Adipose tissue (tissue), 3 donors: Measurements from ENCODE around the gene MYCBP2. TPM values are rescaled to one million over a fixed set of nuclear protein-coding genes. Genes with fewer than 3 reads are reported as not detected.
"Not testable (repeated sequence)": the region's sequence is repeated elsewhere in the genome, so short reads cannot be mapped to it uniquely, and the experiment has no call there.

Experiments used
- H3K27ac ChIP-seq: one replicate; pipeline ENCODE4 v1.5.1; 2013; ENCODE audit warnings: low read depth, low read length
- WGBS, 3 donors: extraction: QIAGEN DNeasy Blood & Tissue Kit; methylation state at CpG; one replicate each; pipeline ENCODE4 v1.1.7; 2013; 5-methylcytosine and 5-hydroxymethylcytosine counted together
- polyA plus RNA-seq, 3 donors: library from polyadenylated mRNA; stranded (reverse); fragments of 200-250 nt; gene quantifications; one replicate each; pipeline ENCODE4 v1.2.3, GENCODE V29; 2013
- donor health status: healthy with polysubstance abuse.
- donor health status: Bipolar disorder and iron deficiency.
- donor health status: healthy.

The MYCBP2 gene
- polyA plus RNA-seq, 3 donors = 23.4 to 130 (median 56.5) TPM

- 45 to 73% (median 62%) methylated on average over 2 of the region's 2 CpGs for WGBS, 3 donors
- H3K27ac ChIP-seq = no peak overlapping the region
Measured at GRCh38 chr13:77345150-77345780, 18.4 kb upstream of the MYCBP2 start.

- 88 to 97% (median 93%) methylated on average over 4 of the region's 4 CpGs for WGBS, 3 donors
- no peak overlapping the region for H3K27ac ChIP-seq
Measured at GRCh38 chr13:77343841-77344240, 16.9 kb upstream of the MYCBP2 start.

DNA sequence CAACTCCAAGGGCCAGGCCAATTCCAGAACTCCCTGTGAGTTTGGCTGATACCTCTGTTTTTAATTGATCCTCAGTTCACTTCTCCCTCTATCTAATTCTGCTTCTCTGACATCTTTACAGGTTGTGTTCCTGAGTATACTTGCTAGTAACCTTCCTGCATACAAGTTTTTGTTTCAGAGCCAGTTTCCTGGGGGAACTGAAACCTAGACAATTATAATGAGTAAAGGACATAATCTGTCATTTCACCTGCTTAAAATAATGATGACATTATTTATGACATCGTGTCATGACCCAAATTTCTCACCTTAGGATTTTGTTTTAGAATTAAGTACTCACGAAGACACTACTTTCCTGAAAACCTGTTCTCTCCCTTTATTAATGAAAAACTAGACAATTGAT lies 12.5 kb upstream of the MYCBP2 start:
- 68 to 85% (median 76%) methylated on average over 2 of the region's 2 CpGs for WGBS, 3 donors
- H3K27ac ChIP-seq = no peak overlapping the region

GRCh38 chr13:77338961-77339401 lies 12.1 kb upstream of the MYCBP2 start:
- 43 to 63% (median 48%) methylated on average over 6 of the region's 6 CpGs for WGBS, 3 donors
- no peak overlapping the region for H3K27ac ChIP-seq

DNA sequence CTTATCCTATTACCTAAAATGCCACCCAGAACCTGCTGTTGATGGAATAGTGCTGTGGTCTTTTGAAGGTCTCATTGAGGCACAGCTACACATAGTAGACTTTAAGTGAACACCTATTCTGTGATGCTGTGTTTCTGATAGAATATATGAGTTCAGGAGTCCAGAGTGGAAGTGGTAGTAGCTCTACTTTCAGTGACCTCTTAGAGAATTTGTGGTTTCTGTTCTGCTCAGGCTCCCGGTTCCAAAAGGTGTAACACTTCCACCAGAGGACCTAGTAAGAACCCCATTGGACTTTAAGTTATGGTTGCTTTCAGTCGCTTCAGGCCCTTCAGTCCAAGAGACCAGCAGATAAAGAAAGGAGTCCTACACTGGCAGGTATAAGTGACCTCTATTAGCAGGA lies 11.4 kb upstream of the MYCBP2 start:
- 78 to 82% (median 79%) methylated on average over 2 of the region's 2 CpGs for WGBS, 3 donors
- no peak overlapping the region for H3K27ac ChIP-seq

DNA sequence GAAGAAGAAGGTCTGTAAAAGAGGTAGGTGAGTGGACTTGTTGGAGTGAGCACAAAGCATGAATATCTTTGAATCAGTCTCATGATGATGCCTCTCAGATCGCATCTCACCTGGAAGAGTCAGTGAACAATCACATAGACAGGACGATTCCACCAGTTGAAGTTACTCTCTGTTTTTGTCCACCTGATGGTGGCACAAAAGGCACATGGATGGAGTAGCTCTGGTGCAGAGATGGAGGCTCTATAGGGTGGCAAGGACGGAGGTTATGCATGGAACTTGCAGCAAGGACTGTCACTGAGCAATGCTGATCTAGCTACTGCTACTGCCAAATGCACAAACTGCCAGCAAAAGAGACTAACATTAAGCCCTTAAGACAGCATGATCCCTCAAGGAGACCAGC lies 10.3 kb upstream of the MYCBP2 start:
- WGBS, 3 donors = 72 to 93% (median 87%) methylated on average over 3 of the region's 3 CpGs
- no peak overlapping the region for H3K27ac ChIP-seq

- no peak overlapping the region for H3K27ac ChIP-seq
Measured at GRCh38 chr13:77335543-77335942, 8.6 kb upstream of the MYCBP2 start.

DNA sequence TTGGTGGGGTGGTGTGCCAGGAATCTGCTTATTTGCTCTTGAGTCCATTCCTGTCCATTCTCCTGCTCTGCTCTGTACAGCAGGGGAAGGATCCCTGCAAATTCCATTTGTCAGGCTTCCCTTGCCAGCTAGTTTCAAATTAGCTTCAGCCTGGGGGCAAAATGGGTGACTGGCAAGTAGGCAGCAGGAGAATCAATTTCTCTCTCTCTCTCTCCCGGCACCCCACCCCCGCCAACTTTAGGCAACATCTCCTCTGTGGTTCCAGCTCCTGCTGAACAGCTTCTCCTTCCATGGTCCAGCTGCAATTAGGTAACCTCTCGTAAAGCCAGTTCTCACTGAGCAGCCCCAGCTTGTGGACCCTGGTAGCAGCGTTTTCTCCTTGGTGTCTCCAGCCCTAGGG lies 6.7 kb upstream of the MYCBP2 start:
- no peak overlapping the region for H3K27ac ChIP-seq
- 54 to 74% (median 71%) methylated on average over 4 of the region's 4 CpGs for WGBS, 3 donors

DNA sequence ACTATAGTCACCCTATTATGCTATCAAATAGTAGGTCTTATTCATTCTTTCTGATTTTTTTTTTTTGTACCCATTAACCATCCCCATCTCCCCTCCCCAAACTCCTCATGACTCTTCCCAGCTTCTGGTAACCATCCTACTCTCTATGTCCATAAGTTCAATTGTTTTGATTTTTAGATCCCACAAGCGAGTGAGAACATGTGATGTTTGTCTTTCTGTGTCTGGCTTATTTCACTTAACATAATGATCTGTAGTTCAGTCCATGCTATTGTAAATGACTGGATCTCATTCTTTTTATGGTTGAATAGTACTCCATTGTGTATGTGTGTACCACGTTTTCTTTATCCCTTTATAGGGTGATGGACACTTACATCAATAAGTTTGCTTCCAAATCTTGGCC lies 4.5 kb upstream of the MYCBP2 start:
- H3K27ac ChIP-seq = no peak overlapping the region
- 83 to 94% (median 91%) methylated on average over 2 of the region's 2 CpGs for WGBS, 3 donors

DNA sequence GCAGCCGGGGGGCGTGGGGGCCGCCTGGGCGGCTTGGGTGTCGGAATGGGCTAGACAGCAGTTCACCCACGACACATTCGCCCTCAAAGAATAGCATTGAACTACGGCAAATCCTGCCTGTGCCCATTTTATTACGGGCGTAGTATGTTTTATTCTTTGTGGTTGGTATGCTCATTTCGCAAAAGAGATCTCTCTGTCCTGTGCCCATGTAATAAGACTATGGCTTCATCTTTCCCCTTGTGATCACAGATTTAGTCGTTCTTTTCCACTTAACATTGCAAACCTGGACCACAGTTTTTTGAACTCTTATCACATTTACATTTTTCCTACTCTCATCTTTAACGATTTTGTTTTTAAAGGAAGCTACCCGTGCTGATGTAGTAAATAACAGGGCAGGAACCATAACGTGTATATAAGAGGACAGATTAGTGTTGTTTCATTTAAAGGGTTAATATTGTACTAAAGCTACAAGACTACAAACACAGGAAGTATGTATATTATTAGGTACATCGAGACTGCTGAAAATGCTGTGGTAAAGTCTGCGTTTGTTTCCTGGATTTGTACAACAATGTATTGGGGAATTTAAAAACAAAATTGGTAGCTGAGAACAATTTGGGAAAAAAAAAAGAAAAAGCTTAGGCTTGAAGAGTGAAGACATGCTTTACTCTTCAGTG lies 3.2 kb upstream of the MYCBP2 start:
- WGBS, 3 donors = 1% methylated on average over 17 of the region's 17 CpGs
- H3K27ac ChIP-seq = no peak overlapping the region

DNA sequence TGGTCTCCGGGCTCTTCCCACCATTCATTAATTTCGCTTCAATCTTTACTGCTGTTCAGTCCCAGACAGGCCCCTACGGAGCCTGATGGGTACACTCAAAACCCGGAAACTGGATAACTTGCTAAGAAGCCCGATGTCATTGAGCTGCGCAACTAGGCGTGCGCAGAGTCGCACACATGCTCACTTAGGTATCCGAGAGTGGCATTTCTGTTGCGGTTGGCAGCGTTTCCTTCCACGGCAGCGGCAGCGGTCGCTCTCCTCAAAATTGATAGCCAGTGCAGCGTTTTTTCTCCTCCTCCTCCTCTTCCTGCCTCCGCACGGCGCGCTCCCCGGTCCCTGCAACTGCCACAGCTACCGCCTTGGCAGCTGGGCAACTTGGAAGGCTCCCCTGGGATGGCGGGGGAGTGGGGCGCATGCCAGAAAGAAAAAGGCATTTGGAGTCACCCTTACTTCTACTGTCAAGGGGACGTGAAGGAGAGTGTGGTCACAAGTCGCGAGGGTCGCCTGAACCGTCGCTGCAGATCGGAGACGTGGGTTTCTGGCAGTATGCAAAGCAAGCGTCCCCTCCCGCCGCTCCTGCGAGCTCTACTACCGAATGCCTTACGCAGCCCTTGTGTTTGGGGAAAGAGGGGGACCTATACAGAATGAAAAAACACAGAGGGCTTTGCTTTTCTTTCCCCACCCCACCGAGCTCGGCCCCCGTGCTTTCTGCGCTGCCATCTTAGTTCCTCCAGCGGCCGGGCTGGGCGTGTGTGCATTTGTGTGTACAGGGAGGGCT lies 2.4 kb upstream of the MYCBP2 start:
- no peak overlapping the region for H3K27ac ChIP-seq
- 0 to 1% (median 0%) methylated on average over 45 to 46 of the region's 46 CpGs for WGBS, 3 donors

DNA sequence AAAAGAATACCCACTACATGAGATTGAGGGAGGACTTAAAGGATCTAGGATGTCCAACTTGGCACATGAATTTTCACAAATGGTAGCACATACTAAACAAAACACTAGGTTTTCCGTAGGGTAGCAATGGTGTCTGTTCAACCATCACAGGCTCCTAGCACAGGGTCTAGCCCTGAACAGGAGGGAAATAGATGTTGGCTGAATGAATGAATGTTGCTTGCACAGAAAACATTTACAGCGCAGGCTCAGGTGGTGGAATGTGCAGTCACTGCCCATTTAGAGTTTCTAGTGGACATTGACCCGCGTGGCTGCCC lies 1.9 kb upstream of the MYCBP2 start:
- WGBS, 3 donors = 3 to 5% (median 3%) methylated on average over 4 of the region's 4 CpGs
- no peak overlapping the region for H3K27ac ChIP-seq

DNA sequence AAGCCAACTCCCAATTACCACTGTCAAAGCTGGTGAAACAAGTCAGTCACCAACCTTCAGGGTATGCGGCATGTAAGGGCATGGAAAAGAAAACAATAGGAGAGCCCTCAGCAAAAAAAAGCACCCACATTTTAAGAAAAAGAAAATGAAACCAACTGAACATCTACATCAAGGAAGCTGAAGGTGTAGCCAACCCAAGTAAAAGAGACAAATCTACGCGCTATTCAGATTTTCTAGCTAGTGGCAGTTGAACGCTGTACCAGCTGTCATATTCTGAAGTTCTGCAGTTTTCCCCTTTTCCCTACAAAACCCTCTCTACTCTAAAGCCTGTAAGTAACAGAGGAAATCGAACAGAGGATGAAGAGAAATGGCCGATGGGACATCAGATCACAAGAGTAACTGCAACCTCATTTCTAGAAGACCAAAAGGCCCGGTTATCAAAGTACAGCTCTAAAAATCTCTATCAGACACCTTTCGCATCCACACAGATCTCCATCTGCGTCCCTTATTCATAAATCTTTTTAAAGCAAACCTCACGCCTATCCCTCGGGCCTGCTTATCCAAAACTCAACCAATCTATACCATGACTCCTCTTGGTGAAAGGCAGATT lies 1.4 kb downstream of the MYCBP2 start:
- 2 to 3% (median 2%) methylated on average over 11 of the region's 11 CpGs for WGBS, 3 donors
- no peak overlapping the region for H3K27ac ChIP-seq

GRCh38 chr13:77323858-77324257 lies 3.0 kb downstream of the MYCBP2 start:
- 28 to 51% (median 32%) methylated on average over 1 of the region's 1 CpG for WGBS, 3 donors
- no peak overlapping the region for H3K27ac ChIP-seq

- WGBS, 3 donors = 22 to 82% (median 80%) methylated on average over 2 of the region's 2 CpGs
- H3K27ac ChIP-seq = no peak overlapping the region
Measured at GRCh38 chr13:77319536-77319935, 7.4 kb downstream of the MYCBP2 start.

DNA sequence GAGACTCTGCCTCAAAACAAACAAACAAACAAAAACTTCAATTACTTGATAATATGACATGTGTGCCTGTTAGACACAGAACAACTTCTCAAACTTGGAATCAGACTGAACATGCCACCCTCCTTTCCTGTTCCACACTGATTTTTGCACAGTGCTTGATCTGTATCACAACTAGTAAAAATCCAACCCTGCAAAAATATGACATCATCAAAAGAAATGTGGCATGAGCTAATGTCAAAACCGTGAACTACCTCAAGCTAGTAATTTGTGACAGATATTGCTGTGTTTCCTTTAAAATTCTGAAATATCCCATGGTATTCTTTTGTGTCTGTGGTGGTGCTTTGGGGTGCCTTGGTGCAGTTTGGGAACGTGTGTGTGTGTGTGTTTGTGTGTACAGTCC lies 8.2 kb downstream of the MYCBP2 start:
- H3K27ac ChIP-seq = no peak overlapping the region
- WGBS, 3 donors = 43 to 64% (median 46%) methylated on average over 2 of the region's 2 CpGs

- 46 to 72% (median 48%) methylated on average over 4 of the region's 4 CpGs for WGBS, 3 donors
- H3K27ac ChIP-seq = no peak overlapping the region
Measured at GRCh38 chr13:77316430-77316829, 10.5 kb downstream of the MYCBP2 start.

DNA sequence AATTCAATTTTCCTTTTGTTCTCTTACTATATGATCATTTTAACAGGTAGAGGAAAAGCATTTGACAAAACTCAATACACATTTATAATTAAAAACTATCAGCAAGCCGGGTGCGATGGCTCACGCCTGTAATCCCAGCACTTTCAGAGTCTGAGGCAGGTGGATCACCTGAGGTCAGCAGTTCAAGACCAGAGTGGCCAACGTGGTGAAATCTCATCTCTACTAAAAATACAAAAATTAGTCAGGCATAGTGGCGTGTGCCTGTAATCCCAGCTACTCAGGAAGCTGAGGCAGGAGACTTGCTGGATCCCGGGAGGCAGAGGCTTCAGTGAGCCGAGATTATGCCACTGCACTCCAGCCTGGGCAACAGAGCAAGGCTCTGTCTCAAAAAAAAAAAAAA lies 11.4 kb downstream of the MYCBP2 start:
- WGBS, 3 donors = 79 to 87% (median 85%) methylated on average over 7 of the region's 7 CpGs
- H3K27ac ChIP-seq = not testable (repeated sequence)

DNA sequence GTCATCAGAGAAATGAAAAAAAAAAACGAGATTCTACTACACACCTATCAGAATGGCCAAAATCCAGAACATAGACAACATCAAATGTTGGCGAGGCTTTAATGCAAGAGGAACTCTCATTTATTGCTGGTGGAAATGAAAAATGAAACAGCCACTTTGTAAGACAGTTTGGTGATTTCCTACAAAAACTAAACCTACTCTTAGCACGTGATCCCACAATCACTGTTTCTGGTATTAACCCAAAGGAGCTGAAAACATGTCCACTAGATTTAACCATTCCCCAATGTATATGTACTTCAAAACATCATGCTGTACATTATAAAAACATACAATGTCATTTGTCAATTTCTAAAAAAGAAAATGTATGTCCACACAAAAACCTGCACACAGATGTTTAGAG lies 13.0 kb downstream of the MYCBP2 start:
- H3K27ac ChIP-seq = no peak overlapping the region
- 82 to 87% (median 86%) methylated on average over 3 of the region's 3 CpGs for WGBS, 3 donors
